Endothelial cell of umbilical vein (primary cell): ENCODE measurements around the gene SAXO1. TPM values are rescaled to one million over a fixed set of nuclear protein-coding genes. Genes with fewer than 3 reads are reported as not detected.

ENCODE experiments used
- BruUV-seq: library from RNA; stranded (reverse); fragments of 400-500 nt; replicated peaks from 2 replicates; lab custom pipeline; 2021; lab: Mats Ljungman, UMichigan
- CTCF ChIA-PET: fragments of 300-600, 350-600 bp; sonication (Branson Sonifier 250); formaldehyde crosslinking; loops from one replicate; lab custom pipeline; 2021; ENCODE audit warnings: antibody characterized with exemption, inconsistent platforms; lab: Charles Lee
- POLR2A ChIA-PET: fragments of 300-600, 350-600 bp; sonication (Branson Sonifier 250); formaldehyde crosslinking; loops from one replicate; lab custom pipeline; 2021; ENCODE audit warnings: antibody characterized with exemption, inconsistent platforms; lab: Charles Lee
- DNase-seq: peaks from one replicate; pipeline ENCODE4 v3.0.0-alpha.2; 2011; ENCODE audit warnings: low read depth, low spot score
- FAIRE-seq: peaks from 2 replicates; lab custom pipeline; 2011; peaks lifted over from hg19 to GRCh38; lab: Jason Lieb, UNC
- H2AFZ ChIP-seq: 2 replicates; pipeline ENCODE4 v1.6.0; 2012; ENCODE audit warnings: low read depth, low read length, control low read depth, inconsistent platforms
- H3K27ac ChIP-seq: 2 replicates; pipeline ENCODE4 v1.5.1; 2011; ENCODE audit warnings: low read depth, mild to moderate bottlenecking, control low read depth, low read length, moderate library complexity; ENCODE audit not compliant: insufficient read depth
- H3K27me3 ChIP-seq, 2 experiments: 2 replicates each; pipeline versions ENCODE4 v1.6.0 to v1.6.1; 2011; ENCODE audit warnings: low read length in 2 of 2, mixed read lengths in 1 of 2; ENCODE audit not compliant: control insufficient read depth in 2 of 2, insufficient read depth in 2 of 2
- H3K36me3 ChIP-seq, 2 experiments: 2 replicates in 1 of 2; 3 replicates in 1 of 2; pipeline ENCODE4 v1.5.1; 2011; ENCODE audit warnings: low read length in 2 of 2, mild to moderate bottlenecking in 1 of 2, moderate library complexity in 1 of 2; ENCODE audit not compliant: control insufficient read depth in 2 of 2, insufficient read depth in 2 of 2; ENCODE audit errors: extremely low read depth in 1 of 2
- H3K4me1 ChIP-seq: 3 replicates; pipeline ENCODE4 v1.5.1; 2011; ENCODE audit warnings: mild to moderate bottlenecking, low read length; ENCODE audit not compliant: control insufficient read depth, insufficient read depth; ENCODE audit errors: extremely low read depth
- H3K4me2 ChIP-seq: 2 replicates; pipeline ENCODE4 v1.6.1; 2011; ENCODE audit warnings: low read length, control low read depth, mixed read lengths; ENCODE audit not compliant: insufficient read depth
- H3K4me3 ChIP-seq, 3 experiments: fragments of 200-600 bp in 1 of 3; sonication (generic), shearing (Covaris generic) in 1 of 3; replicated peaks in 1 of 3; 2 replicates each; pipeline ENCODE4 v1.5.1; 2011 to 2016; ENCODE audit warnings: control low read depth in 3 of 3, low read length in 3 of 3, mild to moderate bottlenecking in 2 of 3, inconsistent platforms in 1 of 3, low read depth in 1 of 3, moderate library complexity in 1 of 3; ENCODE audit not compliant: insufficient read depth in 1 of 3
- H3K79me2 ChIP-seq: 2 replicates; pipeline ENCODE4 v1.6.0; 2012; ENCODE audit warnings: low read length, inconsistent platforms; ENCODE audit not compliant: control insufficient read depth, insufficient read depth
- H3K9ac ChIP-seq: replicated peaks from 2 replicates; pipeline ENCODE3; 2011; ENCODE audit warnings: low read length, control low read depth; ENCODE audit not compliant: insufficient read depth; ENCODE audit errors: extremely low read depth
- H3K9me1 ChIP-seq: replicated peaks from 3 replicates; pipeline ENCODE4 v1.6.0; 2011; ENCODE audit warnings: mild to moderate bottlenecking, low read length; ENCODE audit not compliant: control insufficient read depth, insufficient read depth; ENCODE audit errors: extremely low read depth
- H3K9me3 ChIP-seq: replicated peaks from 2 replicates; pipeline ENCODE4 v1.5.1; 2012; ENCODE audit warnings: low read length, inconsistent platforms; ENCODE audit not compliant: control insufficient read depth, insufficient read depth
- H4K20me1 ChIP-seq: replicated peaks from 2 replicates; pipeline ENCODE3; 2011; ENCODE audit warnings: mild to moderate bottlenecking, low read length; ENCODE audit not compliant: control insufficient read depth, insufficient read depth; ENCODE audit errors: extremely low read depth
- CTCF ChIP-seq, 2 donors: IDR thresholded peaks; 1 replicate in 1 of 2; 2 replicates in 1 of 2; pipeline ENCODE4 v1.5.1; 2011; ENCODE audit warnings: low read length in 2 of 2, mild to moderate bottlenecking in 2 of 2, moderate library complexity in 2 of 2, control low read depth in 1 of 2, inconsistent platforms in 1 of 2, low read depth in 1 of 2; ENCODE audit not compliant: insufficient read depth in 1 of 2; ENCODE audit errors: extremely low read depth in 1 of 2
- EZH2 ChIP-seq: IDR thresholded peaks from 2 replicates; pipeline ENCODE4 v1.6.1; 2012; ENCODE audit warnings: borderline replicate concordance, low read depth, mild to moderate bottlenecking, moderate library complexity, low read length, inconsistent platforms; ENCODE audit not compliant: severe bottlenecking
- GATA2 ChIP-seq: IDR thresholded peaks from 2 replicates; pipeline ENCODE4 v1.7.0; 2011; ENCODE audit warnings: low read depth, mild to moderate bottlenecking, moderate library complexity, mixed read lengths, low read length; ENCODE audit not compliant: insufficient read length, insufficient read depth
- JUN ChIP-seq: IDR thresholded peaks from 2 replicates; pipeline ENCODE4 v1.6.1; 2011; ENCODE audit warnings: borderline replicate concordance, low read depth; ENCODE audit not compliant: insufficient read length, insufficient read depth
- MAX ChIP-seq: IDR thresholded peaks from 2 replicates; pipeline ENCODE4 v1.6.1; 2011; ENCODE audit not compliant: insufficient read depth, insufficient read length
- MYC ChIP-seq: IDR thresholded peaks from one replicate; pipeline ENCODE4 v1.6.1; 2011; ENCODE audit warnings: mild to moderate bottlenecking, low read depth, low read length
- dilution Hi-C: fragments of 300-500 bp; cut with MboI; formaldehyde crosslinking; loops from one replicate; pipeline ENCODE4 v1.15.0; 2019; ENCODE audit warnings: low sequenced_read_pairs; ENCODE audit not compliant: extremely low pct_ligation_motif_present
- intact Hi-C: fragments of 100-400 bp; cut with micrococcal nuclease; formaldehyde crosslinking; loops from one replicate; pipeline ENCODE4 v1.10.0; 2022
- polyA plus RNA-seq, 4 experiments: library from polyadenylated mRNA; depleted of rRNA in 3 of 4; stranded (reverse) in 3 of 4; unstranded in 1 of 4; fragments of >200 nt; gene quantifications; 2 replicates each; pipeline versions ENCODE4 v1.2.1 to v1.2.3, GENCODE V29; 2011 to 2012; ENCODE audit warnings: missing spikeins in 1 of 4
- total RNA-seq: library from RNA; stranded (reverse); gene quantifications from 2 replicates; pipeline ENCODE4 v1.2.3, GENCODE V29; 2021

SAXO1 gene
- total and polyA plus RNA-seq, 2 donors (not counting 3 experiments of a cell fraction or from before 2014, with no cell fraction given), result not detected

- Histone ChIP-seq H3K9ac (no peak overlapping the region), H3K27ac (no peak overlapping the region), H3K4me3 (no peak overlapping the region), H4K20me1 (no peaks in the 10 kb centered on the region), H2AFZ (no peak overlapping the region), H3K79me2 (no peaks in the 10 kb centered on the region), H3K27me3 (no peaks in the 10 kb centered on the region), H3K9me1 (no peaks in the 10 kb centered on the region), H3K36me3 (no peaks in the 10 kb centered on the region), H3K4me1 (no peaks in the 10 kb centered on the region), H3K9me3 (no peaks in the 10 kb centered on the region), H3K4me2 (no peak overlapping the region)
- BruUV-seq, result no TSS peak
- POLR2A ChIA-PET, result interaction anchor here (0.6 kb wide), 1 partner anchor 1278 kb away, joined by 7 read pairs; no protein-coding TSS in a partner anchor
- DNase-seq (no peak), FAIRE-seq (no peak)
- TF ChIP-seq MYC (no peak), GATA2 (no peak), MAX (no peak), CTCF (IDR thresholded peaks at IDR 0.05; ENCODE audit: extremely low read depth in 1 of 2, insufficient read depth in 1 of 2, low read depth in 1 of 2, low read length in 2 of 2) (no peak), EZH2 (no peak), JUN (no peak)
- intact Hi-C loops, result no loop called here
- dilution Hi-C loops, result no loop called here
- CTCF ChIA-PET, result interaction anchor here (2.0 to 6.9 kb wide), 2 partner anchors 11 to 1210 kb away, joined by 6 to 136 read pairs; no protein-coding TSS in a partner anchor
Observed at GRCh38 chr9:19023078-19023477, 9.9 kb downstream of the SAXO1 start.
